Activated naive CD4-positive, alpha-beta T cell treated with anti-CD3 and anti-CD28 coated beads, Interleukin-2, amount 50 U/mL, for 72 hours (primary cell): Measurements from ENCODE around the gene DCDC1. TPM values are rescaled to one million over a fixed set of nuclear protein-coding genes. Genes with fewer than 3 reads are reported as not detected.

Source experiments
- ATAC-seq, 2 donors: fragments of 150-1000 bp; cut with Tn5 transposase; 2 replicates each; pipeline ENCODE4 v1.10.0; 2021; ENCODE audit warnings: mild to moderate bottlenecking in 2 of 2, moderate library complexity in 2 of 2
- DNase-seq, 2 donors: peaks; one replicate each; pipeline ENCODE4 v3.0.0; 2021 to 2022; ENCODE audit warnings: low spot score in 2 of 2
- H3K27ac Mint-ChIP-seq, 2 donors: one replicate each; pipeline ENCODE4 v1.8.0; 2022; ENCODE audit warnings: mild to moderate bottlenecking in 2 of 2, mixed read lengths in 2 of 2
- H3K36me3 Mint-ChIP-seq, 2 donors: one replicate each; pipeline ENCODE4 v1.8.0; 2022; ENCODE audit warnings: mixed read lengths in 2 of 2
- H3K9me3 Mint-ChIP-seq, 2 donors: one replicate each; pipeline ENCODE4 v1.8.0; 2022; ENCODE audit warnings: mixed read lengths in 2 of 2
- total RNA-seq, 2 donors: library from RNA; stranded (reverse); gene quantifications; one replicate each; pipeline ENCODE4 v1.2.3, GENCODE V29; 2022

DCDC1 gene
- total RNA-seq, 2 donors from 2014 or later: 0.47 TPM; not detected in 1

DNA sequence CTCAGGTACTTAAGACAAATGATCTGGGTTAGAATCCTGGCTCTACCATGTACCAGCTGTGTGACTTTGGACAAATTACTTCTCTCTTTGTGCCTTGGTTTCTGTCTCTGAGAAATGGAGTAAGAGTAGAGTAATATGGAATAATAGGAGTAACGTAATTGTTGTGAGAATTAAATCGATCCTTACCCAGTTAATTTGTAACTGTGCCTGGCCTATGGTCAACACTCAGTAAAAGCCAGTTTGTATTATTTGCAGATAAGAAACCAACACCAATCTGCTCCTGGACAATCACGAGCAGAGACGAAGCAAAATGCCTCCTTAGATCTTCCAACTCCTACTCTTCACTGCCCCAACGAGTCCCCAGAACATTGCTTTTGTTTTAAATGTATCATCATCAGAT, 266.7 kb downstream of the DCDC1 start:
- no peak for ATAC-seq
- no peaks in the 10 kb centered on the region for H3K9me3 Mint-ChIP-seq
- DNase-seq: no peak
- no peak overlapping the region for H3K27ac Mint-ChIP-seq
- no peaks in the 10 kb centered on the region for H3K36me3 Mint-ChIP-seq

DNA sequence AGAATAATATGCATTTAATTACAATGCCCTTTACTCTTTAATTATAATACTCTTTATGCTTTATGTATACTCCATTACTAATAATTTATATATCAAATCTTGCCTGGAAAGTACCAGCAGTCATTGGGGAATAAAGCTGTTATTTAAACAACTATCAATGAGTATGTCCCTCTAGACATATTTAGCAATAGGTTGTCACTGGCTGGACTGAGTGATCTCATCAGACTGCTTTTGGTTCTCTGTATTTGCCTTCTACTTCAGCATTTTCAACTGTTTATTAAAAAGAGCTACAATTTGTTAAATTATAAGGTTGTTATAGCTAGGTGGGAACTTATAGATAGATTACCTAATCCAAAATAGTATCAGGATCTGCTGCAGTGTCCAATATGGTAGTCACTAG, 267.2 kb downstream of the DCDC1 start:
- no peaks in the 10 kb centered on the region for H3K36me3 Mint-ChIP-seq
- no peak overlapping the region for H3K27ac Mint-ChIP-seq
- no peaks in the 10 kb centered on the region for H3K9me3 Mint-ChIP-seq
- no peak for DNase-seq
- ATAC-seq: no peak

GRCh38 chr11:31096191-31096805, 273.2 kb downstream of the DCDC1 start:
- ATAC-seq: peak in 1 of 2 donors; percentile 54
- no peak for DNase-seq
- no peaks in the 10 kb centered on the region for H3K9me3 Mint-ChIP-seq
- no peak overlapping the region for H3K27ac Mint-ChIP-seq
- H3K36me3 Mint-ChIP-seq: no peaks in the 10 kb centered on the region

DNA sequence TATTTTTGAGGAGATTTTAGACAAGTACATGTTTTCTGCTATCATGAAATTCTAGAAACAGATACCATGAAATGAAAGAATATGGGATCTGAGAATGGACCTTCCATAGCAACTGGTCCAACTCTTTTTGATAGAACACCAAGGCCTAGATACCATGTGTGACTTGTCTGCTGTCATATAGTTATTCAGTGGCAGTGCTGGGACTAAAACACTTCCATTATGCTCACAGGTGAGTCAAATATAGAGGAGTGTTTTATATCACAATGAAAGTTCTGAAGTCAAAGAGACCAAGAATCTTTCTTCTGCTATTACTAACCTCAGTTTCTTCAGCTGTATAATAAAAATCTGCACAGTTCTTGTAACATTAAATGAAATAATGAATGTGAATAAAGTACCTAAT, 276.9 kb downstream of the DCDC1 start:
- DNase-seq: no peak
- ATAC-seq: peak in 1 of 2 donors; percentile 60
- Mint-ChIP-seq H3K9me3 (peaks cover 10 to 16% of the 10 kb centered on the region in 2 donors), H3K36me3 (peaks cover 0 to 11% of the 10 kb centered on the region in 2 donors), H3K27ac (no peak overlapping the region)

DNA sequence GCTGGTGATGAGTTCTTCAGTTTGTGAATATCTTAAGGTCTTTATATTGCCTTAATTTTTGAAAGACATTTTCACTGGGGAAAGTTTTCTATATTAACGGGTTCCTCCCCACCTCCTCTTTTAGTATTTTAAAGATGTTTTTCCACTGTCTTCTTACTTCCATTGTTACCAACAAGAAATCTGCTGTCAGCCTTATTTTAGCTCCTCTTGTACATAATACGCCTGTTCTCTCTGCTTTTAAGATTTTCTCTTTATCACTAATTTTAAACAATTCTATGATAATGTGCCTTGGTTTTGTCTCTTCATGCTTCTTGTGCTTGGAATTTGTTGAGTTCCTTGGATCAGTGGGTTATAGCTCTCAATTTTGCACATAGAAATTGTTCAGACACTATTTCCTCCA, 280.4 kb downstream of the DCDC1 start:
- no peak overlapping the region for H3K27ac Mint-ChIP-seq
- DNase-seq: no peak
- peaks cover 10 to 16% of the 10 kb centered on the region in 2 donors for H3K9me3 Mint-ChIP-seq
- H3K36me3 Mint-ChIP-seq: peaks cover 0 to 11% of the 10 kb centered on the region in 2 donors
- ATAC-seq: no peak

DNA sequence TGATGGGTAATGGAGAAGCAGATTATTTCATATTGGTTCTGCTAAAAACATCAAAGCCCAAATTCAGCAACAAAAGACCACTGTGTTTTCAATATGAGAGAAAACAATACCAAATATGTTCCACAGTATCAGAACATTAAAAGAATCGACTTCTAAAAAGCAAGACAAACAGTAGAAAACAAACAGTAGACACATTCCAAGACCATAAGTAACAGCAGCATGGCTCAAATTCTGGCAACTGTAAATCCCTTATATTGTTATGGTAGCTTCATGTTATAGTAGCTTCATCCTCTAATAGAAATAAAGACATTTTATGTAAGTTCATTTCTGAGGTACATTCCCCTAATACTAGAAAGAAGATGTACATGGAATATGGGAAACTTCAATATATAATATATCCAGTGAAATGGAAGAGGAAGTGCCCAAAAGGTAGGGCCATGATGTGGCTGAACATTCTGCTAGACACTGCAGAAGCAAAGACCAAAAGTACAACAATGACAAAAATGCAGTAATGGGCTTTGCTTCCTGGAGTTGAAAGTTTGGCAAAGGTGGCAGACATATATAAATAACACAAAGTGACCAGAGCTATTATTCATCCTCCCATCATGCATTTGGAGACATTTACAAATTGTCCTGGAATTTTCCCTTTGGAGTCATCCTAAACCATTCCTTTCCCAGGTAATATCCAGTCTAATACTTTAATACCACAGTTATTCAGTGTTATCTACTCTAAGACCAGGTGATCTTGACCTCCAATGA, 299.9 kb downstream of the DCDC1 start:
- ATAC-seq (no peak), DNase-seq (no peak)
- no peaks in the 10 kb centered on the region for H3K9me3 Mint-ChIP-seq
- no peaks in the 10 kb centered on the region for H3K36me3 Mint-ChIP-seq
- H3K27ac Mint-ChIP-seq: no peak overlapping the region

- H3K9me3 Mint-ChIP-seq: no peaks in the 10 kb centered on the region
- H3K36me3 Mint-ChIP-seq: no peaks in the 10 kb centered on the region
- DNase-seq (no peak), ATAC-seq (no peak)
- no peak overlapping the region for H3K27ac Mint-ChIP-seq
These were observed 308.7 kb downstream of the DCDC1 start for GRCh38 chr11:31060880-31061279.

DNA sequence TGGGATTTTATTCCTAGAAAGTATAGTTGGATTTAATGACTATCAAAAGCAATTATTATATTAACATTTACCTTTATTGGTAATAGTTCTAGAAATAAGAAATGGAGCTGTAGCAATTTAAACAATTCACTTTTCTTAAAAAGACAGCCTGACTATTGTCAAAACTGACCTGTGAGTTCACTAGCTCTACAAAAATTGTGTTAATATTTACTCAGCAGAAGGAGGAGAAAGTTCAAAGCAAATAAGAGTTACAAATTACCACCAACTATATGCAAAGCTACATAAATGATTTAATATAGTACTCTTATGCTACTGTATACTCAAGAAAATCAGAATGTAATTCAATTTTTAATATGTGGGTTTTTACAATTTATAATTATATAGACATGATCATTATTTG, 310.0 kb downstream of the DCDC1 start:
- no peak for DNase-seq
- H3K9me3 Mint-ChIP-seq: peaks cover 0 to 8% of the 10 kb centered on the region in 2 donors
- no peak overlapping the region for H3K27ac Mint-ChIP-seq
- ATAC-seq: no peak
- no peaks in the 10 kb centered on the region for H3K36me3 Mint-ChIP-seq

GRCh38 chr11:31050061-31050765, 319.3 kb downstream of the DCDC1 start:
- H3K27ac Mint-ChIP-seq: no peak overlapping the region
- ATAC-seq (no peak), DNase-seq (no peak)
- peaks cover 0 to 15% of the 10 kb centered on the region in 2 donors for H3K36me3 Mint-ChIP-seq
- H3K9me3 Mint-ChIP-seq: peaks cover 31 to 34% of the 10 kb centered on the region in 2 donors

GRCh38 chr11:31045335-31045734, 324.2 kb downstream of the DCDC1 start:
- DNase-seq (no peak), ATAC-seq (no peak)
- H3K36me3 Mint-ChIP-seq: peaks cover 0 to 6% of the 10 kb centered on the region in 2 donors
- peaks cover 0 to 6% of the 10 kb centered on the region in 2 donors for H3K9me3 Mint-ChIP-seq
- no peak overlapping the region for H3K27ac Mint-ChIP-seq

DNA sequence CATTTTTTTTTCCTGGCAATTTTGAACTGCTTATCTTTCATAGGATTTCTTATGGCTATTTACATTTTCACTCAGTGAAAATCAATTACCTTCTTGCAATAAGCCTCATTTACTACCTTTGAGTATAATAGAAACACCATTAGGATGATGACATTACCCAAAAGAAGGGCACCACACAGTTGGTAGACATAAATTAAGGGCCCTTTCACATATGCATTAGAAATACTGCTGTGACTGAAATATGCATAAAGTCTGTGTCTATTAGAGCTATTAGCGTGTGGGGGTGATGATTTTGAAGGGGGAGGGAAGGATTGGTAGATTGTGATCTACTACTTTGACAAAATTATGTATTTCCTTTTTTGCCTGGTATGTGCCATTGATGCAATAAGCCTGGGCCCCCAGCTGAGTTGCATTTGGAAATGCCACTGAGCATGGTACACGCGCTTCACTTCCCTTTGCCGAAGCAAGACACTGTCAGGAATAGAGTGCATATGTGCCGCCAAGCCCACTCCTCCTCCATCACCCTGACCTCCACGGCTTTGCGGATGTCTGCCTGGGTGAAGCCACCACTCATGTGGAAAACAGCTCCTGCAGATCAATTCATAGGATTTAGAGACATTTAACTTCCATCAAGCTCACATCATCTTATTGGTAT, 339.3 kb downstream of the DCDC1 start:
- H3K9me3 Mint-ChIP-seq: no peaks in the 10 kb centered on the region
- no peak overlapping the region for H3K27ac Mint-ChIP-seq
- no peak for DNase-seq
- ATAC-seq: no peak
- no peaks in the 10 kb centered on the region for H3K36me3 Mint-ChIP-seq

GRCh38 chr11:31026315-31026714, 343.2 kb downstream of the DCDC1 start:
- DNase-seq: no peak
- no peak for ATAC-seq
- Mint-ChIP-seq H3K27ac (no peak overlapping the region), H3K36me3 (no peaks in the 10 kb centered on the region), H3K9me3 (peaks cover 0 to 3% of the 10 kb centered on the region in 2 donors)

DNA sequence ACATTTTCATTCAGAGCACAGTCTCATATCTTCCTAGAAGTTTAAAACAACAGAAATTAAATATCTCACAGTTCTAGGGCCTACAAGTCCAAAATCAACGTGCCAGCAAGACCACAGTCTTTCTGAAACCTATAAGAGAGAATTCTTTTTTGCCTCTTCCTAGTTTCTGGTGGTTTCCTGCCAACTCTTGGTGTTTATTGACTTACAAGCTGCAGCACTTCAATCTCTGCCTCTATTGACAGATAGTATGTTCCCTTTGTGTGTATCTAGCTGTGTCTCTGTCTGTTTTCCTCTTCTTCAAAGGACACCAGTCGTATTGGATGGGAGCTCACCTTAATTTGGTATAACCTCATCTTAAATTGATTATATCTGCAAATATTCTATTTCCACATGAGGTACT, 347.5 kb downstream of the DCDC1 start:
- ATAC-seq: no peak
- peaks cover 0 to 3% of the 10 kb centered on the region in 2 donors for H3K9me3 Mint-ChIP-seq

GRCh38 chr11:31019786-31020185, 349.8 kb downstream of the DCDC1 start:
- DNase-seq: no peak
- Mint-ChIP-seq H3K36me3 (no peaks in the 10 kb centered on the region), H3K27ac (no peak overlapping the region), H3K9me3 (peaks cover 0 to 3% of the 10 kb centered on the region in 2 donors)
- no peak for ATAC-seq

More for the DNA sequence above, 347.5 kb downstream of the DCDC1 start:
- no peaks in the 10 kb centered on the region for H3K36me3 Mint-ChIP-seq
- H3K27ac Mint-ChIP-seq: no peak overlapping the region
- DNase-seq: no peak

DNA sequence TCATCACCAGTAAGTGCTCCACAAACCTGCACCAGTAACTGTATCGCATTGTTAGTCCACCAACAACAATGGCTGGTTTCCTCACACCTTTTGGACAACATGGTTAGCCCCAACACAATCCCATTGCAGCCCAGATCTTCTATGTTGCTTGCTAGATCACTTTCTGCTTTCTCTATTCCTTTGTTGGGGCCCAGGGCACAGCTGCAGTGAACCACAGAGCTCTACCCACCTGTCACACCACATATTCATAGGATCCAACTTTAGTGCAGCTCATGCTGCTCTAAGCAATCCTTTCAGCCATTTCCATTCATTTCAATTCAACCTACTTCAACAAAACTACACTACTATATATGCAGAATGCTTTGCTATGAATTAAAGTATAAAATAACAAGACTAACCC, 364.3 kb downstream of the DCDC1 start:
- Mint-ChIP-seq H3K9me3 (peaks cover 18 to 21% of the 10 kb centered on the region in 2 donors), H3K27ac (no peak overlapping the region), H3K36me3 (no peaks in the 10 kb centered on the region)
- no peak for DNase-seq
- ATAC-seq: no peak

DNA sequence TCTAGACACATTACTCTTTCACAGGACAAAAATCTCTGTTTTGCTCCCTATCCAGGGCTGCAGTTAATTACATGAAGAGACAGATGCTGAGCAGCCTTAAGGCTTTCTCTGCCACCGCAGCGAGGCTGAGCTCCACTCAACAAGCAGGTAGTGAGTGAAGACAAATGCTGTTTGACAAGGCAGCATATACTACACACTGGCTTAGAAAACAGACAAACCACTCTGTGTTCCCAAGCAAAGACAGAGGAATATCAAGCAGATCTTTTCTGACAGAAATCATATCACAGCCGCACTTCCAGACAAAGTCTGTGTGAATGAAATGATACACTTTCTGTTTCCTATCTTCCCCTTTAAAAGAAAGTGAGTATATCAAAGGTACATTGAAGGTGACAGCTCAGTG, 368.1 kb downstream of the DCDC1 start:
- DNase-seq (no peak), ATAC-seq (no peak)
- Mint-ChIP-seq H3K27ac (no peak overlapping the region), H3K36me3 (no peaks in the 10 kb centered on the region), H3K9me3 (peaks cover 7 to 14% of the 10 kb centered on the region in 2 donors)

GRCh38 chr11:31000381-31000780, 369.2 kb downstream of the DCDC1 start:
- ATAC-seq (no peak), DNase-seq (no peak)
- peaks cover 7 to 8% of the 10 kb centered on the region in 2 donors for H3K9me3 Mint-ChIP-seq
- no peak overlapping the region for H3K27ac Mint-ChIP-seq
- H3K36me3 Mint-ChIP-seq: no peaks in the 10 kb centered on the region
